Fibroblast of villous mesenchyme (primary cell): Measurements from ENCODE around the gene FADS3. TPM values are rescaled to one million over a fixed set of nuclear protein-coding genes. Genes with fewer than 3 reads are reported as not detected.

Experiments used
- DNase-seq: peaks from one replicate; pipeline ENCODE4 v3.0.0-alpha.2; 2010; ENCODE audit warnings: low read depth
- H3K4me3 ChIP-seq: 2 replicates; pipeline ENCODE4 v1.5.1; 2011; ENCODE audit warnings: low read depth, mild to moderate bottlenecking, low read length
- CTCF ChIP-seq: IDR thresholded peaks from 2 replicates; pipeline ENCODE4 v1.5.1; 2012; ENCODE audit warnings: low read depth, mild to moderate bottlenecking, low read length; ENCODE audit not compliant: insufficient read depth
- total RNA-seq: library from RNA; depleted of rRNA; stranded (reverse); fragments of >200 nt; gene quantifications from 2 replicates; pipeline ENCODE4 v1.2.3, GENCODE V29; 2012

FADS3 gene
- total RNA-seq, 1 donor = 126 TPM

- no peak overlapping the region for H3K4me3 ChIP-seq
- no peak for TF ChIP-seq CTCF
- DNase-seq = no peak
These were observed 48.9 kb downstream of the FADS3 start for GRCh38 chr11:61842528-61842820.

DNA sequence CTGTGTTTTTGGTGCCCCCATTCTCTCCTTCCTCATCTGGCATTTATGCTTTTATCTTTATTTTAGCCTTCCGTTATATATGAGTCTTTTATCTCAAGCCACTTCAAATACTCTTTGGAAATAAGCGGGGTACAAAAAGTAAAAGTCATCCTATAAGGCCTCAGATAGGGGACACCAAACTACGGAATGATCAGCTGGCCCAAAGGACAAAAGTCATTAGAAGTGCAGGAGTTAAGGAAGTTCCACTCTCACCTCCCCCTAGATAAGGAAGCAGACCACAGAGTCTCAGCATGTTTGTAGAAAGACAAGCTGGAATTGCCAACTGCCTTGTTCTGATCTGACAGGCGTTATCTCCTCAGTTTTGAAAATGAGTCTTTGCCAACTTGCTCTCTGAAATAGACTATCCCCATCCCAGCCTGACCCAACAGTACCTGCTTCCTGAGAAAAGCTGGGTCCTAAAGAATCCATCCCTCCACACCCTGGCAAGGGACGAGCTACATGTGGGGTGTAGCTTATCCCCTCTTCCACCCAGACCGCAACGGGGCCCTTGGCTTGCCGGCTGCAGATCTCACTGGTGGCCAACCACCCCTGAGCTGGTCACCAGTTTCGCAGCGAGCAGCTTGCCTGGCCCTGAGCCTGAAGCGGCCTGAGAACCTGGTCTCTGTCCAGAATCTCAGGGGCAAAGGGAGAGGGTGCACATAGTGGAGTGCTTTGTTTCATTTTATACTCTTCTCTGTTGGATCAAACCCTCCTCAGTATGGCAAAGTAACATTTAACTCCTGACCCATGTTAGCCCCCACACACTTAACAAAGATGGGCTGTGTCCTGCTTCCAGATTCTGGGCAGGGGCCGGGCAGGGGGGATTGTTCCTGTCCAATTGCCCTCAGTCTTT, 49.5 kb downstream of the FADS3 start:
- TF ChIP-seq CTCF = no peak
- no peak overlapping the region for H3K4me3 ChIP-seq
- DNase-seq = no peak

DNA sequence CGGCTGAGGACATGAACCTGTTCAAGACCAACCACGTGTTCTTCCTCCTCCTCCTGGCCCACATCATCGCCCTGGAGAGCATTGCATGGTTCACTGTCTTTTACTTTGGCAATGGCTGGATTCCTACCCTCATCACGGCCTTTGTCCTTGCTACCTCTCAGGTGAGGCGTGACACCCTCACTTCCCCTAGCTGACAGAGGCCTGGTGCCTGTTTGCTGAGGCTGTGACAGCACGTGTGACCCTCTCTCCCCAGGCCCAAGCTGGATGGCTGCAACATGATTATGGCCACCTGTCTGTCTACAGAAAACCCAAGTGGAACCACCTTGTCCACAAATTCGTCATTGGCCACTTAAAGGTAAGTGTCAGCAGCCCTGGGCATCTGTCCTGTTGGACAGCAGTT, 51.0 kb downstream of the FADS3 start:
- DNase-seq = no peak
- no peak overlapping the region for H3K4me3 ChIP-seq
- TF ChIP-seq CTCF = no peak

- no peak overlapping the region for H3K4me3 ChIP-seq
- DNase-seq = no peak
- no peak for TF ChIP-seq CTCF
These were observed 51.6 kb downstream of the FADS3 start for GRCh38 chr11:61839742-61840141.

DNA sequence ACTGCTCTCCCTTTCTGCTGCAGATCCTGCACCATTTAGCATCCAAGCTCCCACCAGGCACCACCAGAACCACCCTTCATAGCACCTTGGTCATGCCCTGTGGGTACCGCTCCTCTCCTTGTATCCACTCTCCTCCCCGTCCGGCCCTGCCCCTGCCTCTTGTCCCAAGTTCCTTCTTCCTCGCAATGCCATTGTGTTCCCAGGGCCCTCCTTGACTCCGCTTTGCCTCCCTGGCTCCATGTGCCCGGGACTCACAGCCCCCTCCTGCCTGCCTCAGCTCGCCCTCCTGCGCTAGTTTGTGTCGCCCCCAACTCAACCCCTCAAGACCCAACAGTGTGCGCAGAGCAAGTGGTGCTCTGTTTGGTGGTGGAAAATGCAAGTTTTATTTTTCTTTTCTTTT, 52.4 kb downstream of the FADS3 start:
- H3K4me3 ChIP-seq = no peak overlapping the region
- no peak for TF ChIP-seq CTCF
- DNase-seq = no peak

- no peak for DNase-seq
- no peak for TF ChIP-seq CTCF
These were observed 52.8 kb downstream of the FADS3 start for GRCh38 chr11:61838501-61838900.

More at GRCh38 chr11:61838501-61838900, 52.8 kb downstream of the FADS3 start:
- H3K4me3 ChIP-seq = no peak overlapping the region
